ENCODE data around the gene CCDC85A. TPM values are rescaled to one million over a fixed set of nuclear protein-coding genes. Genes with fewer than 3 reads are reported as not detected.

CCDC85A gene
- total and polyA plus RNA-seq, 9 donors = 2.8 to 5.5 (median 4.4) TPM

- Histone ChIP-seq H3K36me3 (ENCODE audit: control insufficient read depth, insufficient read depth, low read length) (no peaks in the 10 kb centered on the region), H3K27ac (ENCODE audit: low read length) (peak overlapping the region; percentile 72), H3K4me3 (ENCODE audit: low read length) (no peak overlapping the region), H3K4me1 (ENCODE audit: control insufficient read depth, insufficient read depth, low read length) (peaks cover 10% of the 10 kb centered on the region), H3K27me3 (ENCODE audit: control insufficient read depth, insufficient read depth, low read length) (no peaks in the 10 kb centered on the region), H3K9me3 (replicated peaks; ENCODE audit: control insufficient read depth, low read depth, low read length) (no peaks in the 10 kb centered on the region)
- DNase-seq = peak; percentile 68
Observed at GRCh38 chr2:56315376-56315775, 131.6 kb downstream of the CCDC85A start.

GRCh38 chr2:56316011-56316410, 132.2 kb downstream of the CCDC85A start:
- no peak overlapping the region for H3K4me3 ChIP-seq (ENCODE audit: low read length)
- H3K27ac ChIP-seq (ENCODE audit: low read length) = peak overlapping the region; percentile 72
- H3K9me3 ChIP-seq (replicated peaks; ENCODE audit: control insufficient read depth, low read depth, low read length) = no peaks in the 10 kb centered on the region
- peak; percentile 59 for DNase-seq
- 60% methylated on average over 1 of the region's 3 CpGs for WGBS (ENCODE audit: insufficient coverage)
- no peaks in the 10 kb centered on the region for H3K27me3 ChIP-seq (ENCODE audit: control insufficient read depth, insufficient read depth, low read length)
- H3K36me3 ChIP-seq (ENCODE audit: control insufficient read depth, insufficient read depth, low read length) = no peaks in the 10 kb centered on the region
- peaks cover 10% of the 10 kb centered on the region for H3K4me1 ChIP-seq (ENCODE audit: control insufficient read depth, insufficient read depth, low read length)

- Histone ChIP-seq H3K27me3 (ENCODE audit: control insufficient read depth, insufficient read depth, low read length) (no peaks in the 10 kb centered on the region), H3K36me3 (ENCODE audit: control insufficient read depth, insufficient read depth, low read length) (no peaks in the 10 kb centered on the region), H3K9me3 (replicated peaks; ENCODE audit: control insufficient read depth, low read depth, low read length) (no peaks in the 10 kb centered on the region), H3K27ac (ENCODE audit: low read length) (no peak overlapping the region), H3K4me3 (ENCODE audit: low read length) (no peak overlapping the region), H3K4me1 (ENCODE audit: control insufficient read depth, insufficient read depth, low read length) (peaks cover 10% of the 10 kb centered on the region)
- no peak for DNase-seq
- 93% methylated on average over 3 of the region's 4 CpGs for WGBS (ENCODE audit: insufficient coverage)
Observed at GRCh38 chr2:56318147-56318546, 134.4 kb downstream of the CCDC85A start.

- Histone ChIP-seq H3K9me3 (replicated peaks; ENCODE audit: control insufficient read depth, low read depth, low read length) (no peaks in the 10 kb centered on the region), H3K27ac (ENCODE audit: low read length) (no peak overlapping the region), H3K4me3 (ENCODE audit: low read length) (no peak overlapping the region), H3K27me3 (ENCODE audit: control insufficient read depth, insufficient read depth, low read length) (no peaks in the 10 kb centered on the region), H3K4me1 (ENCODE audit: control insufficient read depth, insufficient read depth, low read length) (no peaks in the 10 kb centered on the region), H3K36me3 (ENCODE audit: control insufficient read depth, insufficient read depth, low read length) (no peaks in the 10 kb centered on the region)
- no CpG with 5 or more reads among the region's 3 CpGs for WGBS (ENCODE audit: insufficient coverage)
- no peak for DNase-seq
Observed at GRCh38 chr2:56325661-56326345, 142.0 kb downstream of the CCDC85A start.

- no peaks in the 10 kb centered on the region for H3K4me1 ChIP-seq (ENCODE audit: control insufficient read depth, insufficient read depth, low read length)
- no peaks in the 10 kb centered on the region for H3K27me3 ChIP-seq (ENCODE audit: control insufficient read depth, insufficient read depth, low read length)
- no peaks in the 10 kb centered on the region for H3K9me3 ChIP-seq (replicated peaks; ENCODE audit: control insufficient read depth, low read depth, low read length)
- no CpG with 5 or more reads among the region's 1 CpG for WGBS (ENCODE audit: insufficient coverage)
- H3K4me3 ChIP-seq (ENCODE audit: low read length) = no peak overlapping the region
- no peaks in the 10 kb centered on the region for H3K36me3 ChIP-seq (ENCODE audit: control insufficient read depth, insufficient read depth, low read length)
- no peak overlapping the region for H3K27ac ChIP-seq (ENCODE audit: low read length)
- DNase-seq = no peak
Observed at GRCh38 chr2:56326346-56326741, 142.6 kb downstream of the CCDC85A start.

GRCh38 chr2:56331810-56332209, 148.0 kb downstream of the CCDC85A start:
- H3K27ac ChIP-seq (ENCODE audit: low read length) = no peak overlapping the region
- no peak overlapping the region for H3K4me3 ChIP-seq (ENCODE audit: low read length)
- no peaks in the 10 kb centered on the region for H3K36me3 ChIP-seq (ENCODE audit: control insufficient read depth, insufficient read depth, low read length)
- H3K4me1 ChIP-seq (ENCODE audit: control insufficient read depth, insufficient read depth, low read length) = no peaks in the 10 kb centered on the region
- no peaks in the 10 kb centered on the region for H3K27me3 ChIP-seq (ENCODE audit: control insufficient read depth, insufficient read depth, low read length)
- 90% methylated on average over 2 of the region's 7 CpGs for WGBS (ENCODE audit: insufficient coverage)
- H3K9me3 ChIP-seq (replicated peaks; ENCODE audit: control insufficient read depth, low read depth, low read length) = no peaks in the 10 kb centered on the region
- DNase-seq = no peak

- H3K36me3 ChIP-seq (ENCODE audit: control insufficient read depth, insufficient read depth, low read length) = no peaks in the 10 kb centered on the region
- H3K9me3 ChIP-seq (replicated peaks; ENCODE audit: control insufficient read depth, low read depth, low read length) = no peaks in the 10 kb centered on the region
- no peaks in the 10 kb centered on the region for H3K4me1 ChIP-seq (ENCODE audit: control insufficient read depth, insufficient read depth, low read length)
- no peaks in the 10 kb centered on the region for H3K27me3 ChIP-seq (ENCODE audit: control insufficient read depth, insufficient read depth, low read length)
- no peak for DNase-seq
- WGBS (ENCODE audit: insufficient coverage) = no CpG with 5 or more reads among the region's 2 CpGs
- H3K4me3 ChIP-seq (ENCODE audit: low read length) = no peak overlapping the region
- no peak overlapping the region for H3K27ac ChIP-seq (ENCODE audit: low read length)
Observed at GRCh38 chr2:56333812-56334485, 150.2 kb downstream of the CCDC85A start.

GRCh38 chr2:56334622-56335021, 150.8 kb downstream of the CCDC85A start:
- Histone ChIP-seq H3K36me3 (ENCODE audit: control insufficient read depth, insufficient read depth, low read length) (no peaks in the 10 kb centered on the region), H3K9me3 (replicated peaks; ENCODE audit: control insufficient read depth, low read depth, low read length) (no peaks in the 10 kb centered on the region), H3K4me3 (ENCODE audit: low read length) (no peak overlapping the region), H3K27ac (ENCODE audit: low read length) (peak overlapping the region; percentile 3), H3K4me1 (ENCODE audit: control insufficient read depth, insufficient read depth, low read length) (no peaks in the 10 kb centered on the region), H3K27me3 (ENCODE audit: control insufficient read depth, insufficient read depth, low read length) (no peaks in the 10 kb centered on the region)
- DNase-seq = peak; percentile 65

- H3K36me3 ChIP-seq (ENCODE audit: control insufficient read depth, insufficient read depth, low read length) = no peaks in the 10 kb centered on the region
- peak overlapping the region; percentile 3 for H3K27ac ChIP-seq (ENCODE audit: low read length)
- no peaks in the 10 kb centered on the region for H3K4me1 ChIP-seq (ENCODE audit: control insufficient read depth, insufficient read depth, low read length)
- DNase-seq = peak; percentile 83
- H3K4me3 ChIP-seq (ENCODE audit: low read length) = no peak overlapping the region
- no CpG with 5 or more reads among the region's 3 CpGs for WGBS (ENCODE audit: insufficient coverage)
- no peaks in the 10 kb centered on the region for H3K27me3 ChIP-seq (ENCODE audit: control insufficient read depth, insufficient read depth, low read length)
- no peaks in the 10 kb centered on the region for H3K9me3 ChIP-seq (replicated peaks; ENCODE audit: control insufficient read depth, low read depth, low read length)
Observed at GRCh38 chr2:56335101-56335500, 151.3 kb downstream of the CCDC85A start.

GRCh38 chr2:56337342-56337741, 153.6 kb downstream of the CCDC85A start:
- Histone ChIP-seq H3K4me3 (ENCODE audit: low read length) (no peak overlapping the region), H3K9me3 (replicated peaks; ENCODE audit: control insufficient read depth, low read depth, low read length) (no peaks in the 10 kb centered on the region), H3K27ac (ENCODE audit: low read length) (no peak overlapping the region), H3K4me1 (ENCODE audit: control insufficient read depth, insufficient read depth, low read length) (no peaks in the 10 kb centered on the region), H3K36me3 (ENCODE audit: control insufficient read depth, insufficient read depth, low read length) (no peaks in the 10 kb centered on the region), H3K27me3 (ENCODE audit: control insufficient read depth, insufficient read depth, low read length) (no peaks in the 10 kb centered on the region)
- WGBS (ENCODE audit: insufficient coverage) = 75% methylated on average over 2 of the region's 3 CpGs
- no peak for DNase-seq

Measured in muscle of leg (tissue), 11 donors.